ENCODE data around the gene SDK1. TPM values are rescaled to one million over a fixed set of nuclear protein-coding genes. Genes with fewer than 3 reads are reported as not detected.

The SDK1 gene
- total RNA-seq, 3 donors from 2014 or later (not counting 1 experiment from before 2014, with no cell fraction given), result 0.05 to 0.11 TPM; not detected in 1

- Mint-ChIP-seq H3K4me1 (no peaks in the 10 kb centered on the region), H3K36me3 (no peaks in the 10 kb centered on the region), H3K9me3 (no peaks in the 10 kb centered on the region), H3K27me3 (ENCODE audit: low read depth in 2 of 2) (no peaks in the 10 kb centered on the region), H3K4me3 (no peak overlapping the region), H3K27ac (no peak overlapping the region)
- DNase-seq (no peak), ATAC-seq (no peak)
- Histone ChIP-seq H3K36me3 (ENCODE audit: control insufficient read depth, insufficient read depth, low read length) (no peaks in the 10 kb centered on the region), H3K9me3 (ENCODE audit: control insufficient read depth, insufficient read depth, low read length) (no peaks in the 10 kb centered on the region), H3K27ac (ENCODE audit: low read length) (no peak overlapping the region), H3K27me3 (ENCODE audit: control insufficient read depth, insufficient read depth, low read length) (no peaks in the 10 kb centered on the region), H3K4me3 (ENCODE audit: low read length) (no peak overlapping the region), H3K4me1 (ENCODE audit: control insufficient read depth, insufficient read depth, low read length) (no peaks in the 10 kb centered on the region)
- no peak for TF ChIP-seq CTCF (IDR thresholded peaks at IDR 0.05)
- WGBS (ENCODE audit: insufficient coverage), result 88% methylated on average over 37 of the region's 37 CpGs
- intact Hi-C loops (cut with micrococcal nuclease), result no loop called here
These were observed 889.2 kb downstream of the SDK1 start for GRCh38 chr7:4190010-4190981.

GRCh38 chr7:4191046-4191445 is 890.0 kb downstream of the SDK1 start:
- peak in 1 of 3 donors; percentile 11 for ATAC-seq
- Histone ChIP-seq H3K27me3 (ENCODE audit: control insufficient read depth, insufficient read depth, low read length) (no peaks in the 10 kb centered on the region), H3K36me3 (ENCODE audit: control insufficient read depth, insufficient read depth, low read length) (no peaks in the 10 kb centered on the region), H3K4me3 (ENCODE audit: low read length) (no peak overlapping the region), H3K4me1 (ENCODE audit: control insufficient read depth, insufficient read depth, low read length) (no peaks in the 10 kb centered on the region), H3K9me3 (ENCODE audit: control insufficient read depth, insufficient read depth, low read length) (no peaks in the 10 kb centered on the region), H3K27ac (ENCODE audit: low read length) (no peak overlapping the region)
- intact Hi-C loops (cut with micrococcal nuclease), result no loop called here
- no peak for TF ChIP-seq CTCF (IDR thresholded peaks at IDR 0.05)
- Mint-ChIP-seq H3K27me3 (ENCODE audit: low read depth in 2 of 2) (no peaks in the 10 kb centered on the region), H3K9me3 (no peaks in the 10 kb centered on the region), H3K4me3 (no peak overlapping the region), H3K27ac (no peak overlapping the region), H3K36me3 (no peaks in the 10 kb centered on the region), H3K4me1 (peaks cover 0 to under 1% of the 10 kb centered on the region in 2 donors)
- DNase-seq, result no peak
- WGBS (ENCODE audit: insufficient coverage), result 89% methylated on average over 19 of the region's 19 CpGs

- Histone ChIP-seq H3K36me3 (ENCODE audit: control insufficient read depth, insufficient read depth, low read length) (no peaks in the 10 kb centered on the region), H3K9me3 (ENCODE audit: control insufficient read depth, insufficient read depth, low read length) (no peaks in the 10 kb centered on the region), H3K27ac (ENCODE audit: low read length) (no peak overlapping the region), H3K4me3 (ENCODE audit: low read length) (no peak overlapping the region), H3K4me1 (ENCODE audit: control insufficient read depth, insufficient read depth, low read length) (no peaks in the 10 kb centered on the region), H3K27me3 (ENCODE audit: control insufficient read depth, insufficient read depth, low read length) (no peaks in the 10 kb centered on the region)
- peak in 1 of 3 donors; percentile 18 for ATAC-seq
- Mint-ChIP-seq H3K36me3 (no peaks in the 10 kb centered on the region), H3K27me3 (ENCODE audit: low read depth in 2 of 2) (no peaks in the 10 kb centered on the region), H3K4me1 (peaks cover 0 to 4% of the 10 kb centered on the region in 2 donors), H3K27ac (no peak overlapping the region), H3K4me3 (no peak overlapping the region), H3K9me3 (no peaks in the 10 kb centered on the region)
- intact Hi-C loops (cut with micrococcal nuclease), result no loop called here
- WGBS (ENCODE audit: insufficient coverage), result 93% methylated on average over 14 of the region's 14 CpGs
- TF ChIP-seq CTCF (IDR thresholded peaks at IDR 0.05), result no peak
- no peak for DNase-seq
These were observed 890.5 kb downstream of the SDK1 start for GRCh38 chr7:4191525-4191924.
